GM23248 (cell line): ENCODE measurements around the gene EIF4G1. TPM values are rescaled to one million over a fixed set of nuclear protein-coding genes. Genes with fewer than 3 reads are reported as not detected.

ENCODE experiments used
- DNase-seq: peaks from one replicate; pipeline ENCODE4 v3.0.0-alpha.2; 2015
- H2AFZ ChIP-seq: fragments of 200-600 bp; sonication (generic); 2 replicates; pipeline ENCODE4 v1.6.1; 2016; ENCODE audit warnings: antibody characterized with exemption
- H3F3A ChIP-seq: fragments of 200-600 bp; sonication (generic); 2 replicates; pipeline ENCODE4 v1.6.1; 2016; ENCODE audit warnings: mild to moderate bottlenecking, antibody characterized with exemption, mixed run types; ENCODE audit not compliant: insufficient read depth
- H3K27ac ChIP-seq: fragments of 200-600 bp; sonication (generic); 2 replicates; pipeline ENCODE4 v1.5.1; 2016; ENCODE audit warnings: mild to moderate bottlenecking
- H3K27me3 ChIP-seq: fragments of 200-600 bp; sonication (generic); replicated peaks from 2 replicates; pipeline ENCODE4 v1.6.1; 2016; ENCODE audit warnings: mild to moderate bottlenecking; ENCODE audit not compliant: insufficient read depth
- H3K36me3 ChIP-seq: fragments of 200-600 bp; sonication (generic); 2 replicates; pipeline ENCODE4 v1.6.1; 2016; ENCODE audit warnings: low read depth, mild to moderate bottlenecking
- H3K4me1 ChIP-seq: fragments of 200-600 bp; sonication (generic); 2 replicates; pipeline ENCODE4 v1.6.1; 2016; ENCODE audit warnings: mild to moderate bottlenecking; ENCODE audit not compliant: insufficient read depth
- H3K4me2 ChIP-seq: fragments of 200-600 bp; sonication (generic); one replicate; pipeline ENCODE4 v1.6.1; 2016; ENCODE audit warnings: mild to moderate bottlenecking; ENCODE audit not compliant: unreplicated experiment
- H3K4me3 ChIP-seq: fragments of 200-600 bp; sonication (generic); 2 replicates; pipeline ENCODE4 v1.5.1; 2016; ENCODE audit warnings: mild to moderate bottlenecking
- H3K79me2 ChIP-seq: fragments of 200-600 bp; sonication (generic); 2 replicates; pipeline ENCODE4 v1.6.1; 2016; ENCODE audit warnings: mild to moderate bottlenecking; ENCODE audit not compliant: insufficient read depth
- H3K9ac ChIP-seq: fragments of 200-600 bp; sonication (generic); 2 replicates; pipeline ENCODE4 v1.6.1; 2016; ENCODE audit warnings: mild to moderate bottlenecking
- H3K9me2 ChIP-seq: fragments of 200-600 bp; sonication (generic); 2 replicates; pipeline ENCODE4 v1.6.1; 2016; ENCODE audit warnings: mixed run types, mild to moderate bottlenecking, moderate library complexity; ENCODE audit not compliant: insufficient read depth
- H3K9me3 ChIP-seq: fragments of 200-600 bp; sonication (generic); one replicate; pipeline ENCODE4 v1.6.1; 2017; ENCODE audit warnings: low read depth
- H4K20me1 ChIP-seq: fragments of 200-600 bp; sonication (generic); 2 replicates; pipeline ENCODE4 v1.6.0; 2016; ENCODE audit not compliant: insufficient read depth
- EZH2 ChIP-seq: fragments of 200-600 bp; sonication (generic); IDR thresholded peaks from 2 replicates; pipeline ENCODE4 v1.6.1; 2018; ENCODE audit warnings: antibody characterized with exemption, mild to moderate bottlenecking; ENCODE audit not compliant: insufficient read depth, poor library complexity, severe bottlenecking
- EZH2phosphoT487 ChIP-seq: fragments of 200-600 bp; sonication (generic); IDR thresholded peaks from 2 replicates; pipeline ENCODE4 v1.6.1; 2018; ENCODE audit warnings: antibody characterized with exemption, moderate library complexity, mild to moderate bottlenecking, low read depth; ENCODE audit not compliant: insufficient read depth
- WGBS, 2 experiments: methylation state at CpG; one replicate each; pipeline ENCODE4 v1.1.6; 2015 to 2017; ENCODE audit warnings: low lambda C conversion rate in 2 of 2, low coverage in 1 of 2; ENCODE audit errors: missing lambda C conversion rate in 2 of 2; 5-methylcytosine and 5-hydroxymethylcytosine counted together
- in situ Hi-C: fragments of 300-500 bp; cut with MboI; formaldehyde crosslinking; loops from 2 replicates; pipeline ENCODE4 v1.15.0; 2020
- polyA plus RNA-seq: library from polyadenylated mRNA; unstranded; fragments of >200 nt; fragmentation: Nextera tagmentation; extraction: Ambion mirVana; gene quantifications from 2 replicates; pipeline ENCODE4 v1.2.1, GENCODE V29; 2016
- total RNA-seq: library from RNA; depleted of rRNA; stranded (reverse); fragments of >200 nt; shearing (Covaris generic); gene quantifications from 2 replicates; pipeline ENCODE4 v1.2.3, GENCODE V29; 2014

Gene EIF4G1
- total and polyA plus RNA-seq, 2 experiments from 2014 or later = 184 to 370 TPM

- peak; percentile 55 for DNase-seq
- peak overlapping the region; percentile 88 for H3K27ac ChIP-seq
- H3F3A ChIP-seq = peaks cover 50% of the 10 kb centered on the region
- peaks cover 50% of the 10 kb centered on the region for H3K79me2 ChIP-seq
- 0% methylated on average over 3 to 6 of the region's 6 CpGs for WGBS, 2 experiments
- no peaks in the 10 kb centered on the region for H3K9me3 ChIP-seq
- peak overlapping the region; percentile 96 for H3K9ac ChIP-seq
- H4K20me1 ChIP-seq = peaks cover 16% of the 10 kb centered on the region; the same call in 1 of the 2 replicates
- H3K4me3 ChIP-seq = peak overlapping the region; percentile 91
- in situ Hi-C loops = no loop called here
- H3K4me2 ChIP-seq = peak overlapping the region; percentile 96
- peaks cover 12% of the 10 kb centered on the region for H3K36me3 ChIP-seq
- peaks cover 35% of the 10 kb centered on the region for H3K4me1 ChIP-seq
- no peaks in the 10 kb centered on the region for H3K9me2 ChIP-seq
- H2AFZ ChIP-seq = no peak overlapping the region
- H3K27me3 ChIP-seq = no peaks in the 10 kb centered on the region
- TF ChIP-seq EZH2 (no peak), EZH2phosphoT487 (no peak)
Observed at GRCh38 chr3:184315543-184315867, 1.1 kb downstream of the EIF4G1 start.

GRCh38 chr3:184315871-184316661, 1.7 kb downstream of the EIF4G1 start:
- peak overlapping the region; percentile 88 for H3K27ac ChIP-seq
- H4K20me1 ChIP-seq = peaks cover 16% of the 10 kb centered on the region; the same call in 1 of the 2 replicates

GRCh38 chr3:184316792-184317191, 2.4 kb downstream of the EIF4G1 start:
- Histone ChIP-seq H2AFZ (no peak overlapping the region), H3K9me3 (no peaks in the 10 kb centered on the region), H4K20me1 (peaks cover 16% of the 10 kb centered on the region; the same call in 1 of the 2 replicates), H3F3A (peaks cover 38% of the 10 kb centered on the region), H3K4me1 (peaks cover 45% of the 10 kb centered on the region), H3K4me3 (peak overlapping the region; percentile 91), H3K27me3 (no peaks in the 10 kb centered on the region), H3K9me2 (no peaks in the 10 kb centered on the region), H3K9ac (peak overlapping the region; percentile 96), H3K79me2 (peaks cover 63% of the 10 kb centered on the region), H3K36me3 (peaks cover 24% of the 10 kb centered on the region), H3K4me2 (peak overlapping the region; percentile 96), H3K27ac (peak overlapping the region; percentile 91)
- WGBS, 2 experiments = 55 to 61% methylated on average over 7 of the region's 7 CpGs
- peak; percentile 61 for DNase-seq
- TF ChIP-seq EZH2phosphoT487 (no peak), EZH2 (no peak)
- in situ Hi-C loops = no loop called here

More at GRCh38 chr3:184315871-184316661, 1.7 kb downstream of the EIF4G1 start:
- Histone ChIP-seq H2AFZ (no peak overlapping the region), H3K9ac (peak overlapping the region; percentile 96), H3K4me3 (peak overlapping the region; percentile 91), H3K9me3 (no peaks in the 10 kb centered on the region), H3K4me2 (peak overlapping the region; percentile 96), H3K9me2 (no peaks in the 10 kb centered on the region), H3F3A (peaks cover 45% of the 10 kb centered on the region), H3K27me3 (no peaks in the 10 kb centered on the region), H3K36me3 (peaks cover 17% of the 10 kb centered on the region), H3K79me2 (peaks cover 56% of the 10 kb centered on the region), H3K4me1 (peaks cover 41% of the 10 kb centered on the region)
- TF ChIP-seq EZH2 = no peak
- no peak for TF ChIP-seq EZH2phosphoT487
- in situ Hi-C loops = no loop called here
- peak; percentile 64 for DNase-seq
- WGBS, 2 experiments = 5 to 8% methylated on average over 16 of the region's 16 CpGs

GRCh38 chr3:184317201-184317600, 2.8 kb downstream of the EIF4G1 start:
- Histone ChIP-seq H3K9ac (peak overlapping the region; percentile 96), H4K20me1 (peaks cover 16% of the 10 kb centered on the region; the same call in 1 of the 2 replicates), H3K4me1 (peaks cover 49% of the 10 kb centered on the region), H3K79me2 (peaks cover 67% of the 10 kb centered on the region), H2AFZ (no peak overlapping the region), H3K4me3 (peak overlapping the region; percentile 91), H3K27ac (peak overlapping the region; percentile 91; the same call in 1 of the 2 replicates), H3K4me2 (peak overlapping the region; percentile 96), H3K9me3 (no peaks in the 10 kb centered on the region), H3K9me2 (no peaks in the 10 kb centered on the region), H3K27me3 (no peaks in the 10 kb centered on the region), H3F3A (peaks cover 38% of the 10 kb centered on the region), H3K36me3 (peaks cover 29% of the 10 kb centered on the region)
- in situ Hi-C loops = no loop called here
- DNase-seq = no peak
- WGBS, 2 experiments = 48 to 56% methylated on average over 5 of the region's 5 CpGs
- TF ChIP-seq EZH2 = no peak
- no peak for TF ChIP-seq EZH2phosphoT487
